Osteoblast (primary cell): Measurements from ENCODE around the gene CLIC1. TPM values are rescaled to one million over a fixed set of nuclear protein-coding genes. Genes with fewer than 3 reads are reported as not detected.
A peak's percentile ranks its signal among the peaks of the same experiment; 100 is the strongest.

ENCODE experiments used
- DNase-seq: peaks from one replicate; pipeline ENCODE4 v3.0.0; 2011; ENCODE audit warnings: low spot score, mixed read lengths; ENCODE audit not compliant: insufficient read length; ENCODE audit errors: missing footprints
- H2AFZ ChIP-seq: 2 replicates; pipeline ENCODE4 v1.6.0; 2011; ENCODE audit warnings: mild to moderate bottlenecking, low read length
- H3K27ac ChIP-seq: 2 replicates; pipeline ENCODE4 v1.5.1; 2011; ENCODE audit warnings: mild to moderate bottlenecking, low read depth, low read length, moderate library complexity
- H3K27me3 ChIP-seq: 2 replicates; pipeline ENCODE4 v1.6.0; 2012; ENCODE audit warnings: mild to moderate bottlenecking, control low read depth, inconsistent platforms, low read length, moderate library complexity; ENCODE audit not compliant: insufficient read depth
- H3K36me3 ChIP-seq: 2 replicates; pipeline ENCODE4 v1.5.1; 2011; ENCODE audit warnings: mild to moderate bottlenecking, low read length, control low read depth, moderate library complexity; ENCODE audit not compliant: insufficient read depth
- H3K4me1 ChIP-seq: 2 replicates; pipeline ENCODE4 v1.5.1; 2011; ENCODE audit warnings: mild to moderate bottlenecking, low read length, control low read depth, moderate library complexity; ENCODE audit not compliant: insufficient read depth
- H3K4me2 ChIP-seq: 2 replicates; pipeline ENCODE4 v1.6.0; 2011; ENCODE audit warnings: mild to moderate bottlenecking, low read length; ENCODE audit not compliant: insufficient read depth
- H3K4me3 ChIP-seq: fragments of 200-600 bp; sonication (generic); 3 replicates; pipeline ENCODE4 v1.5.1; 2012; ENCODE audit warnings: mild to moderate bottlenecking, low read length, inconsistent platforms; ENCODE audit not compliant: insufficient read depth
- H3K79me2 ChIP-seq: 2 replicates; pipeline ENCODE4 v1.6.0; 2012; ENCODE audit warnings: mild to moderate bottlenecking, low read length, control low read depth, inconsistent platforms; ENCODE audit not compliant: insufficient read depth
- H3K9me3 ChIP-seq: 2 replicates; pipeline ENCODE4 v1.5.1; 2011; ENCODE audit warnings: low read depth, low read length, control low read depth
- H4K20me1 ChIP-seq: 2 replicates; pipeline ENCODE4 v1.6.0; 2012; ENCODE audit warnings: mild to moderate bottlenecking, low read length, control low read depth; ENCODE audit not compliant: insufficient read depth
- CTCF ChIP-seq: IDR thresholded peaks from 2 replicates; pipeline ENCODE4 v1.5.1; 2011; ENCODE audit warnings: mild to moderate bottlenecking, low read depth, low read length, moderate library complexity; ENCODE audit errors: extremely low read depth
- total RNA-seq: library from RNA; depleted of rRNA; stranded (reverse); fragments of >200 nt; gene quantifications from 2 replicates; pipeline ENCODE4 v1.2.3, GENCODE V29; 2012

Gene CLIC1
- total RNA-seq, 1 donor, result 502 TPM

DNA sequence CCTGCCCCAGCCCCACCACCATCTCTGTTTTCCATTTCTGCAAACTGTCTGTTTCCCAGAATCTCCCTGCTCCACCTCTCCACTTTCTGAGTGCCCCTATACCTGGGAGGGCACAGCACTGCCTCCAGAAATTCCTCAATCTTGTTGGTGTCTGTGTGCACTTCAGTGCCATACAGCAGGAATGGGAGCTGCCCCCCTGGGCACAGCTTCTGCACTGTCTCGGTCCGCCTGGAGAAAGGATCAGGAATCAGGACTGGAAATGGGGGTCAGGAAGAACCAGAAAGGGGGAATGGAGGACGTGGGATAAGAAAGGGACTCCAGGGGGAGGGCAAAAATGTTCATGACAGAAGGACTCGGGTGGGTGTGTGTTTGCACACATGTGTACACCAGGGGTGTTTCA is 2.6 kb downstream of the CLIC1 start:
- no peaks in the 10 kb centered on the region for H3K27me3 ChIP-seq
- H3K4me3 ChIP-seq, result peak overlapping the region; percentile 89
- no peak for TF ChIP-seq CTCF
- H3K4me1 ChIP-seq, result peaks cover 45% of the 10 kb centered on the region
- H3K79me2 ChIP-seq, result peaks cover 52% of the 10 kb centered on the region
- H4K20me1 ChIP-seq, result peaks cover 26% of the 10 kb centered on the region
- H3K4me2 ChIP-seq, result peak overlapping the region; percentile 99
- H3K9me3 ChIP-seq, result no peaks in the 10 kb centered on the region
- H3K27ac ChIP-seq, result peak overlapping the region; percentile 82
- no peak for DNase-seq
- no peak overlapping the region for H2AFZ ChIP-seq
- H3K36me3 ChIP-seq, result peaks cover 38% of the 10 kb centered on the region

DNA sequence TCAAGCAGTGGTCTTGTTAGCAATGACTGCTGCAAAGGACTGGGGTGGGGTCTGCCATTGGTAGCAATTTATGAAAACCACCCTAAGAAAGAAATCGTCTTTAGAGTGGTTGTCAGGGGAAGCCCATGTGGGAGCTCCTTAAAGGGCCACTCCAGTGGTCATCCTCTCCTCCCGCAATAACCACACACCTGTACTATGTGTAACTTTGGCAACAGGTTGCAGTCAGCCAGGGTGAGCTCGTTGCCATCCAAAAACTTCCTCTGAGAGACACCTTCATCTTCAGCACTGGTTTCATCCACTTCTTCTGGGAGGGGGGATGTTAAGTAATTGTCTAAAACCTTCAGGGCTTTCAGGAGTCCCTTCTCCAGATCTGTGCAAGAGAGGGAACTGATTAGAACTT is 4.3 kb downstream of the CLIC1 start:
- Histone ChIP-seq H3K4me2 (no peak overlapping the region), H3K79me2 (peaks cover 53% of the 10 kb centered on the region), H3K27me3 (no peaks in the 10 kb centered on the region), H2AFZ (no peak overlapping the region), H3K36me3 (peaks cover 44% of the 10 kb centered on the region), H3K4me3 (no peak overlapping the region), H3K4me1 (peaks cover 33% of the 10 kb centered on the region), H3K27ac (no peak overlapping the region), H4K20me1 (peaks cover 28% of the 10 kb centered on the region), H3K9me3 (no peaks in the 10 kb centered on the region)
- DNase-seq, result no peak
- TF ChIP-seq CTCF, result no peak

- H3K4me2 ChIP-seq, result peak overlapping the region; percentile 91
- peaks cover 27% of the 10 kb centered on the region for H3K4me1 ChIP-seq
- H3K9me3 ChIP-seq, result no peaks in the 10 kb centered on the region
- peak overlapping the region; percentile 92 for H3K4me3 ChIP-seq
- DNase-seq, result peak; percentile 52
- no peak for TF ChIP-seq CTCF
- H4K20me1 ChIP-seq, result peaks cover 28% of the 10 kb centered on the region
- H3K36me3 ChIP-seq, result peaks cover 56% of the 10 kb centered on the region
- H3K27me3 ChIP-seq, result no peaks in the 10 kb centered on the region
- H2AFZ ChIP-seq, result no peak overlapping the region
- peaks cover 40% of the 10 kb centered on the region for H3K79me2 ChIP-seq
- peak overlapping the region; percentile 87 for H3K27ac ChIP-seq
Measured at GRCh38 chr6:31730631-31731086, 5.7 kb downstream of the CLIC1 start.

- H3K79me2 ChIP-seq, result peaks cover 34% of the 10 kb centered on the region
- no peaks in the 10 kb centered on the region for H3K27me3 ChIP-seq
- H3K9me3 ChIP-seq, result no peaks in the 10 kb centered on the region
- peaks cover 27% of the 10 kb centered on the region for H3K4me1 ChIP-seq
- H4K20me1 ChIP-seq, result peaks cover 28% of the 10 kb centered on the region
- peak; percentile 97 for DNase-seq
- H3K4me3 ChIP-seq, result peak overlapping the region; percentile 92
- H3K4me2 ChIP-seq, result peak overlapping the region; percentile 91
- no peak for TF ChIP-seq CTCF
- peak overlapping the region; percentile 65 for H2AFZ ChIP-seq
- H3K27ac ChIP-seq, result peak overlapping the region; percentile 87
- peaks cover 56% of the 10 kb centered on the region for H3K36me3 ChIP-seq
Measured at GRCh38 chr6:31729979-31730630, 6.2 kb downstream of the CLIC1 start.
